Kidney tubule cell (primary cell): Measurements from ENCODE around the gene RPH3AL.
"Not testable (repeated sequence)": the region's sequence is repeated elsewhere in the genome, so short reads cannot be mapped to it uniquely, and the experiment has no call there.

Source experiments
- DNase-seq: peaks from one replicate; pipeline ENCODE4 v3.0.0-alpha.2; 2018; ENCODE audit warnings: low spot score

The RPH3AL gene

DNA sequence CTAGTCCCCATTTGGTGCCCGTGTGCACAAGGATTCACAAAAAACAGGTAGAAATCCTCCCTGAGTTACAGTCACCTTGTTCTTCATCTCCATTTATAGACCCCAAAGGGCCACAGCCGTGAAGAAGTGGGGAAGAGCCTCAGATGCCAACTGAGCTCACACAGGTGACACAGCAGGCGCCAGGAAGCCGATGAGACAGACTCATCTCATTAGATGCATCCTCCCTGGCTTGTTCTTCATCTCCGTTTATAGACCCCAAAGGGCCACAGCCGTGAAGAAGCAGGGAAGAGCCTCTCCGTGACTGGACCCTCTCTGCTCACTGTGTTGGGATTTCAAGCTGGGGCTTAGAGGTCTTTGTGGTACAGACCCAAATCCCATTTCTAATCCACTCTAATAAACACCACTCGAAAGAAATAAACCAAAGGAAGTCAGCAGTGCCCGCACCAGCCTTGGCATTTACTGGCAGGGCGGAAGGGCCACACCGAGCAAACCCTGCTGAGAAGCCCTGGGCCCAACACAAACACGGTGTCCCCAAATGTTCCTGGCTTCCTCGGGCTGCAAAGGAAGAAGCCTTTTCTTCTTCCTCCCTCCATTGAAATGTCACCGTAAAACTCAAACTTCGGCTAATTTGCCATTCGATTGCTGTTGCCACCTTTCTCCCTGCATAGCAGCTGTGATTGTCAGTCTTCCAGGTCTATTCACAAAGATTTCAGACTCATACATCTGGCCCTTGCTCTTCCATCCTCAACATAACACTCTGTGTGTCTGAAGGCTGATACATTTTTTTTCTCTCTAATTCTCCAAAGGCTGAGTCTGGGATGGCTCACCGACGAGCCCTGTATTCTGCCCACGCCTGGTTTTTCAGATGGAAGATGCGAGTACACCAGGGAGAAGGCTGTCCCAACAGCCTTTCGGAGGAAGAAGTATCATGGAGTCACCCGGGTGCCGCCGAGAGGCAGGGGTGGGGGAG is 126.2 kb downstream of the RPH3AL start:
- DNase-seq: no peak

DNA sequence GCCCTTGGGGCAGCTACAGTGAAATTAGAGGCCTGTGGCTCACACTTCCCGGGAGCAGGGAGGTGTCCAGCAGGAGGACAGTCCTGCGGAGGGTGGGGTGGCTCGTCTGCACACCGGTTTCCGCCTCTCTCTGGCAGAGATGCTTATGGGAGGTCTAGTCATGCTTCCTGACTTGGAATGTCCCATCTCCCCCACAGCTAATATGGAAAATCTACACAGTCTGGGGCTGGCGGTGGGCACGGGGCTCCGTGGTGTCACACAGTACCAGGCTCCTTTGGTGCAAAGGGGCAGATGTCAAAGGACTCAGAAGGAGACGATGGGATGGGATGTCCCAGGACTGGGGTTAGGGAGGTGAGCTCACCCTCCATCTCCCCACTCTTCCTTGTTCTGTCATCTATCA is 127.1 kb downstream of the RPH3AL start:
- DNase-seq: no peak

DNA sequence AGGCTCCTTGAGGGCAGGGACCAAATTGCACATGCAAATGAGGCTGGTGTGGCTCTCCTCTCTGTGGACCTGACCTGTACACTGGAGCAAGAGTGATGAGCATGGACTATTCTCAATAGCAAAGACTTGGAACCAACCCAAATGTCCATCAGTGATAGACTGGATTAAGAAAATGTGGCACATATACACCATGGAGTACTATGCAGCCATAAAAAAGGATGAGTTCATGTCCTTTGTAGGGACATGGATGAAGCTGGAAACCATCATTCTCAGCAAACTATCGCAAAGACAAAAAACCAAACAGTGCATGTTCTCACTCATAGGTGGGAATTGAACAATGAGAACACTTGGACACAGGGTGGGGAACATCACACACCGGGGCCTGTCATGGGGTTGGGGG is 128.0 kb downstream of the RPH3AL start:
- not testable (repeated sequence) for DNase-seq

DNA sequence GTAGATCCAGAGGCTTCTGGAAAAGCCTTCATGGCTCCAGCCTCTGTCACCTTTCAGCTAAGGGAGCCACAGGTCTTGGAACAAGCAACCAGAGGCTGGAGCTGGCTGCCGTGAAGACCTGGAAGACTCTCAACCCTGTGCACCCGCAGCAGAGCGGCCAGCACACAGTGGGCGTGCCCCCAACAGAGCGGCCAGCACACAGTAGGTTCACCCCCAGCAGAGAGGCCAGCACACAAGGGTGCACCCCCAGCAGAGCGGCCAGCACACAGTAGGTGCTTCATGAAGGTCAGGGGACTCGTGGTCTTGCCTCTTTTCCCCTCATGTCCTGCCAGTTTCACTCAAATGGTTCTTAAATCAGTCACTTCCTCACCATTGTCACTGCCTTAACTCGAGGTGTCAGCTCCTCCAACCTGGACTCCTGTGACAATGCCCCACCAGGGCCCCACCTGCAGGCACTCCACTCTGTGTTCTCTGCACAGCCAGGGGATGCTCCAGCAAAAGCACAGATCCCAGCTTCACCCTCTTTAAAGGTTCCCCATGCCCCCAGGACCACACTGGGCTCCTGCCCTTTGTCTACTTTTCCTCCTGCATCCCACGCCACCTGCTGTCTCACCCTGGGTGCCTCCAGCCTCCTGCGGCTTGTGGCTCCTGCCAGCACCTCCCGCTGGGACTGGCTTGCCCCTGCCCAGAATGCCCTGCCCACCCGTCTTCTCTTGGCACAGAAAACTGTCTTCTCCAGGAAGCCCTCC is 128.7 kb downstream of the RPH3AL start:
- DNase-seq: no peak

DNA sequence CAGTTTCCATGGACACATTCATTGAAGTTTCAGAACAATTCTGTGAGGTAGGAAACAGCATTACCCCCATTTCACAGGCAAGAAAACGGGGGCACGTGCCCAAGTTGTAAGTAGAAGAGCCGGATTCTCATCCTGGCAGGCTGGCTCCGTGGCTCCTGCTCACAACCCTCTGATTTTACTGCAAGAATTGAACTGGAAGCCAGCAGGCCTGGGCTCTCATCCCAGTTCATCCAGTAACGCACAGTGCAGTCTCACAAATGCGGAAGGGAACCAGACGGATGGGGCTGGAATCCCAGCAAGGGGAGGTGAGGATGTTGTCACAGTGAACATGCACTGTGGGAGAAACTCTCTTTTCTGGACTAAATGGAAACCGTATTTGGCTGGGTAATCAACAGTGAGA is 130.4 kb downstream of the RPH3AL start:
- no peak for DNase-seq

DNA sequence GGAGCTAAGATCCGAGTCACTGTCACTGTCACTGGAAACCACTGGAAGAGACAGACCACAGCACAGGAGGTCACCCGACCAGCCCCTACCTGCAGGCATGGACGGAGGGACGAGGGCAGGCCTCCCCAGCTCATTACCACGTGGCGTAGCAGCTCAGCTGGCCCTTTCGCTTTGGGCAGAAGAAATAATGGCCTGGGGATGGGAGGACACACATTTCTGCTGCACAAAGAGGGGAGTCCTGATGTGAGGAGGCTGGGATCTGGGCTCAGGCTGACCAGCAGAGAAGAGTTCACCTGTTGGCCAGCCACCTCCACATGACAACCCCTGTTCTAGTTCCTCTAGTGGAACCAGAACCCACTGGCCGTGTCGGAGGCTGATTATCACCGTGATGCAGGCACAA is 132.9 kb downstream of the RPH3AL start:
- no peak for DNase-seq

DNA sequence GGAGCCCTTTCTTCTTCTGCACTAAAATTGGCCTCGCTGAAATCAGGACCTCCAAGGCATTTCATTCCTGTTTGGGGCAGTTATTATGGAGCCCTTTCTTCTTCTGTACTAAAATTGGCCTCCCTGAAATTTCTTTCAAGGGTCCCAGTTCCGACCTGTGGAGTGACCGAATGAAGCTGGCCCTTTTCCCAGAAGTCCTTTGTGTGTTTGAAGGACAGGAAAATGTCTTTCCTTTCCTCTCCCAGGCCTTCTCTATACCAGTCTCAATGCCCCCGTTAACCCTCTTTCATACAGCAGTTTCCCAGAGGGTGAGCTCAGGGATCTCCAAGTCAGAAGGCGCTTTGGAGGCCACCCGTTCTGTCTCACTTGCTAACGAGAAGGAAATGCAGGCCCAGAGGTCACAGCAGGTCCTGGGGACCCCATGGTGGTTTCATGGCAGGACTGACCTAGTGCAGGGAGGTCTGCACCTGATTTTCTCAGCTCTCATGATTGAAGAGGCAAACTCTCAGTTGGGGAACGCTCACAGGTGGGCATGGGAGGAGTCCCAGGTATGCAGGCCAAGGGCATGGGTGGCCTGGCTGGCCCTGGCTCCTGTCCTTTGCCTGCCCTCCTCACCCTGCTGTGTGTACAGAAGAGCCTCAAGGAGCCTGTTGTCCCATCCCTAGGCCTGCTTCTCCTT is 134.0 kb downstream of the RPH3AL start:
- DNase-seq: no peak

DNA sequence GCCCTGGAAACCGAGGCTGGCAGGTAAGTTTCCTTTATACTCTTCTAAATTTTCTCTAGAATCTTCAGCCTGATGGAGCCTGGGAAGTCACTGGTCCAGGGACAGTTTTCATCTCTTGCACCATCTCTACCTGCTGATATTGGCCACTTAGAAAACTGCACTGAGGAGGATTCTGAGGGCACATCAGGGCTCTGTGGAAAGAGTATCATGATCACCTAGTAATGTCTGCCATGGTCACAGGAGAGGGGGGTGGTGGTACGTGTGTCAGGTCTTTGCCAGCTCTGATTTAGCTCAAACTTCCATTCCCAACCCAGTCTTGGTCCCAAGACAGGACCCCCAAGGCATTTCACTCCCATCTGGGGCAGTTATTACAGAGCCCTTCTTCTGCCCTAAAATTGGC is 136.0 kb downstream of the RPH3AL start:
- DNase-seq: no peak

DNA sequence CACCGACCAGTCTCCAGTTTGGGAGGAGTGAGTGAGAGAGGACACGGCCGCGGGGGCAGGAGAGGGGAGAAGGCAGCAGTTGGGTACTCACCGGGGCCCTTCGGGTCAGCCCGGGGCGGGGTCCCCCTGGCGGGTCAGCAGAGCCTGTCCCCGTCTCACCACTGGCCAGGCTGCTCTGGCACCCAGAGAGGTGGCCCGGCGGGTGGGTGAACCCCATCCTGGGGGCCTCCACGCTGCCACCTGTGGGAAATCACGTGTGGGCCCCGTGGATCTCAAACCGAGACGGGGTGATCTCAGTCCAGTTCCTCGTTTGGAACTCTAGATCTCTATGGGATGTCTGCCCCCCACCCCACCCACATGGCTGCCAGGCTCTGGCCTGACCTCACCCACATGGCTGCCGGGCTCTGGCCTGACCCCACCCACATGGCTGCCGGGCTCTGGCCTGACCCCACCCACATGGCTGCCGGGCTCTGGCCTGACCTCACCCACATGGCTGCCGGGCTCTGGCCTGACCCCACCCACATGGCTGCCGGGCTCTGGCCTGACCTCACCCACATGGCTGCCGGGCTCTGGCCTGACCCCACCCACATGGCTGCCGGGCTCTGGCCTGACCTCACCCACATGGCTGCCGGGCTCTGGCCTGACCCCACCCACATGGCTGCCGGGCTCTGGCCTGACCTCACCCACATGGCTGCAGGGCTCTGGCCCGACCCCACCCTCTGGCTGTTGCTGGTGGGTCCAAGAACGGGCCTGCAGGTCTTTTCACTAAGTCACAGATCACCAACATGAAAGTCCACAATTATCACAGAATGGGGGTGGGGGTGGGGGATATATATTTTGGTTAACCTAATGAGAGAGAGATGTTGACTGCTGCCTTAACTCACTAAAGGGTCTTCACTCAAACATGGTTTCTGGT is 136.8 kb downstream of the RPH3AL start:
- not testable (repeated sequence) for DNase-seq

DNA sequence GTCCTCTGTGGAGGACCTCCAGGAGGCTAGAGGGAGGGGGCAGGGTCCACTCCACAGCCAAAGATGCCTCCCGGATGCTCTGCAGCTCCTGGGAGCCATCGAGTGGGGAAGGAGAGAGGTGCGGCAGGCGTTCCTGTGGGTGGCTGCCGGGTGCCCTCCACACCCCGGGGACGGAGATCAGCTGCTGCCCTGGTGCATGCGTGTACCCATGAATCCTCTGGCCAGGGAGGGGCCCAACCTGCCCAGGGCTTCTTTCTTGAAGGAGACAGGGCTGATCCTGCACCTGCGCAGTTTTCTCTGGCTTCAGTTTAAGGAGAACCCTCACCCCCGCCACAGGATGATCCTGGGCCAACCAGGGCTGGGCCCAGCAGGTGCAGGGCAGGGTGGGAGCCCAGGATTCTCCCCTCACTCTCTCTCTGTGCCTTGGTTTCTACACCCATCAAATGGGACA is 137.7 kb downstream of the RPH3AL start:
- no peak for DNase-seq

DNA sequence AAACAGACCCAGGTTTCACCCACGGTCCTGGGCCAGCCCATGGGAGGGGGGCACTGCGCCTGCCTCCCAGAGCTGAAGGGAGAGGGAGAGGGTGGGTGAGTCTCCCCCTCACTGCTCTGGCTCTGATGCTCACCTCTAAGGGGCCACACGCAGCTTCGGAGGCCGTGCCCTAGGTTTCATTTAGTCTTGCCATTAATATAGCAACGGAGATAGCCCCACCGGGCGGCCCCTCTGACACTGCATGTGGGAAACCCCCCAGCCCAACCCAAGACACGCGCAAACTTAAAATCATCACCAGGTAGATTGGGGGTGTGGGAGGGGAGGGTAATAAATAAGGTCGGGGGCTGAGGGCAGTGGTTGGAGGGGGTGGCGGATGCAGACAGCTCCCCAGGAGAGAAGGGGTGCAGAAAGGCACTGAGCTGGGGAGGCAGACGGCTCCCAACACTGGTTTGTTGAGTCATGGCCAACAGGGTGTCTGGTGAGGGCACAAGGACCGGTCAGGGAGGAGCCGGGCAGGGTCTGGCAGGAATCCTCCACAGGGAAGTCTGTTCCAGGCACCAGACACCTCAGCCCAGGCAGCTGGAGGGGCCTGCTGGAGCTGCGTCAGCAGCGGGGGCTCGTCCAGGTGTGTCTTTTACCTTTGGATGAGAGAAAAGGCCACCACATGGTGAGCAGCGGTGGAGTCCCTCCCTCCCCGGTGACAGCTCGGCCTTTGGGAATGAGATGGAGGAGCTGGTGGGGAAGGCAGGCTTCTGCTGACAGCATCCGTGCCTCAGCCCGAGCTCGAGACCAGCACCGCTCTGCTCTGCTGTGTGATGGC is 139.1 kb downstream of the RPH3AL start:
- no peak for DNase-seq

DNA sequence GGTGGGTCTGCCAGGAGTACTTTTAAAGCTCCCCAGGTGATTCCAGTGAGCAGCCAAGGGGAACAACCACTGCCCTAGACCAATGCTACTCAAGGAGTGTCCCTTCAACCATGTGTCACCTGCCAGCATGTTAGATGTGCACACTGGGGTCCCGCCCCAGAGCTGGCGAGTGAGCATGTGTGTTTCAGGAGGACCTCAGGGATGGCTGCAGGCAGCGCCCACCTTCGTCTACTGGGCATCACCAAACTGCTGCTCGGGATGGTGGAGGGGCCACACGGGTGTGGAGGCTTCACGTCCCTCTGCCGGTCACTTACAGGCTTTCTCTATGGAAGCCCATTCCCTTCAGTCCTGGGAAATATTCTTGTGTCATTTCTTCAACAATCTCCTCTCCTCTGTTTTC is 142.2 kb downstream of the RPH3AL start:
- DNase-seq: no peak

DNA sequence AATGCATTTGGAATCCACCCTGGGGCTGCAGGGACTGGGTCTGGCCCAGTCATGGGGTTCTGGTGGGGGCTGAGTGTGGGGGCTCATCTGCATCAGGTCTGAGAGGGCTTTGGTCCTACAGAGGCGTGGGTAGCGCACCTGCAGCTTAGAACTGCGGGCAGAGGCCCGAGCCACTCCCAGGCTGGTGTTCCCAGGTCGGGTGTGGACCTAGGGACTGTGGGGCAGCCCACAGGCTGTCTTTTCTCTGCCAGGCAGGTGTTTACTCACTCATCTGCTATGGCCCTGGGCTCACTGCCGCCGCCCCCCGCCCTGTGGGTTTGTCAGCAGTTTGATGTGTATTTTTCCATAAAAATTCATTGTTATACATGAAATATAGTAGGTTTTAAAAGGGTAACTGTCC is 144.2 kb downstream of the RPH3AL start:
- no peak for DNase-seq

DNA sequence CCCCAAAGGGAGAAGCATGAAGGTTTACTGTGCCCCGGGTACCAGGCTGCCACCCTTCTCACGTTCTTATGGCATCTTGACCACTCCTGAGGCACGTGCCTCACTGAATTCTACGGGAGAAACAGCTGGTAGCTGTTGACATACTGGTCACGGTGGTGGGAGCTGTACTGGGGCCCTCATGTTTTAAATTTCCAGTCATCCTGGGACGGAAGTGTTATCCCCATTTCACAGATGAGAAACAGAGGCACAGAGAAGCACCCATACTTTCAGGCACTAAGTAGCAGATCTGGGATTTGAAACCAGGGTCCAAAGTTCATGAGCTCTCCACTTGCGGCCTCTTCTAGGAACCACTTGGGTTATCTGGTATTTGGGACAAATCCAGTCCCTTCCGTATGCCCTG is 144.8 kb downstream of the RPH3AL start:
- no peak for DNase-seq

DNA sequence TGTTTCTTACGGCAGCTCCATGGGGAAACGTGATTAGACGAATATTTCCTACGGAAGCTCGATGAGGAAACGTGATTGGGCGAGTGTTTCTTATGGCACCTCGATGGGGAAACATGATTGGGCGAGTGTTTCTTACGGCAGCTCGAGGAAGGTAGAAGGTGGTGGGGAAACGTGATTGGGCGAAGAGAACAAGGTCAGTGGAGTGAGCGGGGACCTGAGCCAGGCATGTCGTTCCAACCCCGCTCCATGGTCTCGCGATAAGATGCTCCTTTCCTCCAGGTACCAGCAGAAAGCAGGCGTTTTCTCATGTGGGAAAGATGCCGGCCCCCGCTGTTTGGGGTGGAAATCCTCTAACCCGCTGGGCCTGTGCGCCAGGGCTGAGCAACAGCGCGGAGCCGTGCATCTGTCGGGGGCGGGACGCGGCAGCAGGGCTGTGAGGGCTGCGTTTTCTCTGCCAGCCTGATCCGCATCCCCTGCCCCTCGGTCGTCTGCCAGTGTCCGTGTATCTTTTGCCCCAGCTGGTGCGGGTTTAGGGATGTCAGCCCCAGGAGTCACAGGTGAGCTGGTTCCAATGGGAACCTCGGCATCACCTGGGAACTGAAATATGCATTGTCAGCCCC is 145.6 kb downstream of the RPH3AL start:
- DNase-seq: no peak

DNA sequence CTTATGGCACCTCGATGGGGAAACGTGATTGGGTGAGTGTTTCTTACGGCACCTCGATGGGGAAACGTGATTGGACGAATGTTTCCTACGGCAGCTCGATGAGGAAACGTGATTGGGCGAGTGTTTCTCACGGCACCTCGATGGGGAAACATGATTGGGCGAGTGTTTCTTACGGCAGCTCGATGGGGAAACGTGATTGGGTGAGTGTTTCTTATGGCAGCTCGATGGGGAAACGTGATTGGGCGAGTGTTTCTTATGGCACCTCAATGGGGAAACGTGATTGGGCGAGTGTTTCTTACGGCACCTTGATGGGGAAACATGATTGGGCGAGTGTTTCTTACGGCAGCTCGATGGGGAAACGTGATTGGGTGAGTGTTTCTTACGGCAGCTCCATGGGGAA is 146.1 kb downstream of the RPH3AL start:
- not testable (repeated sequence) for DNase-seq

DNA sequence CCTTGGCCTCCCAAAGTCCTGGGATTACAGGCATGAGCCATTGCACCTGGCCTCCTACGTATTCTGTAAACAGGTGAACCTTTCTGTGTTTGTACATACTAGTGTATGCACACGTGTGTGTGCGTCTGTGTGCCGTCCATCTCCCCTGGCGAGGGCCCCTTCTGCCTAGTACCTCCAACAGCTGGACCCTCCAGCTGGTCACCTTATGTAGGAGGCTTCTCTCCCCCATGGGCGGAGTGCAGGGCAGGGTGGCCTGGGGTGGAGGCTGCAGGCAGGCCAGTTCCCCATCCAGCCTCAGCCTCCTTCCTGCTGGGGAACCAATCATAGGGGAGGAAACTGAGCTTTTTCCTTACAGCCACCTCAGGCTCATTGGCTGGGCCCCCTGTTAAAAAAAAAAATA is 146.8 kb downstream of the RPH3AL start:
- DNase-seq: no peak

DNA sequence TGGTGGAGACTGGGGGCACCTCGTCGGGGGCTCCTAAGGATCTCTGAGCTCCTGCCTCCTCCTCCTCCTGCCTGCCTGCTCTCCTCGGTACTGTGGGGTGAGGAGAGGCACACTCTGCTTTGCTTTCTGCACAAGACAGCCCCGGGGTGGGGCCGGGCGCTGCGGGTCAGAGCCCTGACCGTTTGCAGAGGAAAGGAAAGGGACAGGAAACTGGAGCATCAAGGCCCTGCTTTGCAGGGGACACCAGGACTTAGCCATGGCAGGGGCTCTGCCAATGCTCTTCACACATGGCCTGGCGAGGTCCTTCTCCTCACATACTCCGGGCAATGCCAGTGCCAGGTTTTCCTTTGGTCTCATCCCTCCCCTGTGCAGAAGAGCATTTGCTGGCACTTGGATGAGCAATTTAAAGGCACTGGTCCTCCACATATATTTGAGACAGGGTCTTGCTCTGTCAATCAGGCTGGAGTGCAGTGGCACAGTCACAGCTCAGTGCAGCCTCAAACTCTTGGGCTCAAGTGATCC is 147.4 kb downstream of the RPH3AL start:
- no peak for DNase-seq

DNA sequence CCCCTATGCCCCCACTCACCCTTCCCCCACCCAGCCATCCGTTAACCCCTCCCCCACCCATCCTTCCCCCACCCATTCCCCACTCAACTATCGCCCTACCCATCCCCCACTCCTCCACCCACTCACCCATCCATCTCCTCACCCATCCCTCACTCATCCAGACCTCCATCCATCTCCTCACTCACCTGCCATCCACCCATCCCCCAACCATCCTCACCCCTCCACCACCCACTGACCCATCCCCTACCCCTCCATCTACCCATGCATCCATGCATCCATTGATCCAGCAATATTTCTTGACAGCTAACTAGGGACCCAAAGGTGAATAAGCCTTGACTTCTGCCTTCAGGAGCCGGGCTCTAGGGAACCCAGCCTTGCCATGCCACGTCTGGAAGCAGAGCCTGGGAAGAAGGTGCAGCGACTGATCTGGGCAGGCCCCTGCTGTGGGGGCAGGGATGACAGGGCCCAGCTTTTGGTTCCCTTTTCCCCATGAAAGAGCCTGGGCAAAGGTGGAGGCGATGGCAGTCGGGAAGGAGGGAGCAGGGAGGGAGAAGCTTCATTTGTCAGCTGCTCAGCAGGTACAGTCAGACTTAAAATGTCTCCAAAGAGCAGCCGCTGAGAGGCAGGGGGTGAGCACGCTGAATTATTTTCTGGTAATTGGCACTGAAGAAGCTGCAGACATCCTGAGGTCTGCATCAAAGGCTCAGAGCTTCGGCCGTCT is 148.0 kb downstream of the RPH3AL start:
- DNase-seq: no peak
